OCI-M2 (cell line): Measurements from ENCODE around the gene RBM3.

Source experiments
- DNase-seq: peaks from one replicate; lab custom pipeline; 2025; ENCODE audit not compliant: unreplicated experiment; lab: John Stamatoyannopoulos, UW

The RBM3 gene

DNA sequence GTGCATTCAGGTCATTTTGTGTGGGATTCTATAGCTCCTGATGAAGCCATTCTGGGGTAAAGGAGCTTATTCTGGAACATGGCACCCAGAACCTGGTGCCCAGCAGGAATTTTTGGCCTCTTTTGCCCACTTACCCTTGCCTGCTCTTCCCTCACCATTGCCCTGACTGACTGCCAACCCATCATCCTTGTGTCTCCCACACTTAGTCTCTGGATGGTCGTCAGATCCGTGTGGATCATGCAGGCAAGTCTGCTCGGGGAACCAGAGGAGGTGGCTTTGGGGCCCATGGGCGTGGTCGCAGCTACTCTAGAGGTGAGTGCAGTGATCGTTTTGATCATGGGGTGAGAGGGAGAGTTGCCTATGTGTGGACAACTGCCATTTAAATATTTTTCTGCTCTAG lies 1.8 kb downstream of the RBM3 start:
- DNase-seq = no peak

DNA sequence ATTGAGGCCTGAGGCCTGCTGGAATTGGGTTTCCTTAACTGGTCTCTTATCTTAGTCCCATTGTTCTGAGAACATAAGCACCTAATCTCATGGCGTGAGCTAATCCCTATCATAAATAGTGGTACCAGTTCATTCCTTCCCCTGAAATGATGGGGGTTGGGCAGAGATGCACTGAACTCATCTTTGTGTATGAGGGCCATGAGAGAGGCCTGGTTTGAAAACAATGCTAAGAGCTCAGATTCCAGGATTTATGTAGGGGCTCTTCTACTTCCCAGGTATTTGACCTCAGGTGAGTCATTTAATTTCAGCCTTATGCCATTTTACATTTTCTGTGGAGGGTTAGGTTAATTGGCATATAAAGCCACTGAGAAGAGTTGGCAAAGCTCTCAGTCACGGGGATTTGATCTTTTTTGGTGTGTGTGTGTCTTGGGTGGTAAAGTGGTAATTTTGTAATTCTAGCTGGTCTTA lies 4.4 kb downstream of the RBM3 start:
- no peak for DNase-seq

DNA sequence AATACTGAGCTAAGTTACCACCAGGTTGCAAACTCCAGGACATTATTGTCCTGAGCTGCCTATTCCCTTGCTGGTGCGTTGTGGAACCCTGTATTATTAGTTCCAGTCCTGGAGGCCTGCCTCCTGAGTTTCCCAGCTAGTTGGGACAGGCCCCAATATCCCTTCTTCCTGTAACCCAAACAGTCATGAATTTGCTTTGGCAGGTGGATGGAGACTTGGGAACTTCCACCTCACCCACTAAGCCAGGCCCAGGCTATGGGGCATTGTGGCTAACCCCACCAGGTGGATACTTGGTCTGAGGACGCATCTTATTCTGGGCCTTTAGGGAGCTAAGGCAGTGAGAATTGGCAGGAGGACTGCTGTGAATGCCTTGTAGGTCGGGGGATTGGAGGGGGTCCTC lies 5.0 kb downstream of the RBM3 start:
- no peak for DNase-seq

DNA sequence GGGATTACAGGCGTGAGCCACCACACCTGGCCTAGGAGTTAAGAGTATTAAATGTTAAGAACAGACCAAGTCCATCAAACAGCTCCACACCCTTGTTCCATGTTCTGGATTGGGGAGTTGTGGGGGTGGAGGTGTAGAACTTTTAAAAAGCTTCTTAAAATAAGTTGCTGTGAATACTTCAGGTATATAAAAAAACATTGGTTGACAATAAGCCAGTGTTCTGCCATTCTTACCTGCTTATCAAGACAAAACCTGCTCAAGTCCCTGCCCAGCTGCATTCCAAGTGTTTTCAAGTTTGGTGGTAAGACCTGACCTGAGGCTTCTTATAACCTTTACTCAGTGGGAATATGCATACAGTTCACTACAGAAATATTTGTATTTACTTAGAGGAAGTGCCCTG lies 6.4 kb downstream of the RBM3 start:
- no peak for DNase-seq

DNA sequence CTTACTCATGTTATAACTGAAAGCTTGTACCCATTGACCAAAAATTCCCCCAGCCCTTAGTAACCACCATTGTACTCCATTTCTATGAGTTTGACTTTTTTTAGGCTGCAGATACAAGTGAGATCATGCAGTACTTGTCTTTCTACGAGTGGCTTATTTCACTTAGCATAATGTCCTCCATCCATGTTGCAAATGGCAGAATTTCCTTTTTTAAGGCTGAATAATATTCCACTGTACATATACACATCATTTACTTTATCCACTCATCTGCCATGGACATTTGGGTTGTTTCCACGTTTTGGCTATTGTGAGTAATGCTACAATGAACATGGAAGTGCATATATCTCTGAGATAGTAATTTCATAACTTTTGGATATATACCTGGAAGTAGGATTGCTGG lies 10.4 kb downstream of the RBM3 start:
- no peak for DNase-seq

DNA sequence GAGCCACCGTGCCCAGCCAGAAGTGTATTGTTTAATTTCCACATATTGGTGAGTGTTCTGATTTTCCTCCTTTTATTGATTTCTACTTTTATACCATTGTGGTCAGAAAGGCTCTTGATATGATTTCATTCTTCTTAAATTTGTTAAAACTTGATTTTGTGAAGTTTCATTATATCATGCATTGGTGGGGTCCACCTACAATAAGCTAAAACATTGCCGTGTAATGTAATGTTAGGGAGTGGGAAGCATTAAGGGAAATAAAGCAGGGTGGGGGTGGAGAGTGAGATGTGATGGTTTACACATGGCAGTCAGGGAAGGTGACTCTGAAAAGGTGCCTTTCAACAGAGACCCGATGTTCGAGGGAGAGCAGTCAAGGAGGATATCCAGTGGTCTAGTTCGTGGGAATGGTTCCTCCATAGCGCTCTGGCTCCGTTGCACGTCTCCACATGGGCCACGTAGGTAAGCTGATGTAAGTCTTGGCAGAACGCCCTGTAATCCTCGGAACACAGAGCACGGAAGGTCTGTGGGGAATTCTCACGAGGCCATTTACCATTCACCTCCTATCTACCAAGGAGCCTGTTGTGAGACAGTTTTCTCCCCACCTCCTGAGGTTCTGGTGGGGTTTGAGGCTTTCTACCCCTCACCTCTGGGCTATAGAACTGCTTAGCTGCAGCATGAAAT lies 15.3 kb downstream of the RBM3 start:
- DNase-seq = no peak

DNA sequence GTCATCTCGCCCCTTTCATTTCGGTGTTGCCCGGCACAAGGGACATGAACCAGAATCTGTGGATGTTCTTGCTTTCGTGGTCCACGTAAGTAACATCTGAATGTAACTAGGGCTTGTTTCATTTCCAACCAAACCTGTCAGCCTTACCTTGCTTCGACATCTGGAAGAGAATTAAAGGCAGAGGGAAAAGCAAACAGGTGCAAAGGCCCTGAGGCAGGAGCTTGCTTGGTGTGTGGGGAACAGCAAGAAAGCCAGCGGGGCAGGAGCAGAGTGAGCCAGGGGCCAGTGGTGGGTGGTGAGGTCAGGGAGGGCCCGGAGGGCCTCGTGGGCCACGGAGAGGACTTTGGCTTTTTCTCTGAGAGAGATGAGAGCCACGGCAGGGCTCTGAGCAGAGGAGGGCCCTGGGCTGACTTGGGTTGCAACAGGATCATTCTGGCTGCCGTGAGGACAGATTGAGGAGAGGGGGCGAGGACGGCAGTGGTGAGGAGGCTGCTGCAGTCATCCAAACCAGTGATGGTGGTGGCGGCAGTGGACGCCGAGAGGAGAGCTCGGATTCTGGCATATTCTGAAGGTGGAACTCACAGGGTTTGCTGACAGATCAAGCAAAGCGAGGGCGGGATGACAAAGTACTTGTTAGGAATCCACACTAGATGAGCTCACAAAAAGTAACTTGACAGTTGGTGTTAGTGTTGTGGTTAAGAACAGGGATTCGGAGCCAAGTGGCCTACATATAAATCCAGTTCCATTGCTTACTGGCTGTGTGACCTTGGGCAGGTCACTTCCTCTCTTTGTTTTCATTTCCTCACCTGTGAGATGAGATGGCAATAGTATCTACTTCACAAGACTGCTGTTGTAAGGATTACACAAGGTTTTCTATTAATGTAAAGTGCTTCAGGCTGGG lies 16.2 kb downstream of the RBM3 start:
- no peak for DNase-seq

DNA sequence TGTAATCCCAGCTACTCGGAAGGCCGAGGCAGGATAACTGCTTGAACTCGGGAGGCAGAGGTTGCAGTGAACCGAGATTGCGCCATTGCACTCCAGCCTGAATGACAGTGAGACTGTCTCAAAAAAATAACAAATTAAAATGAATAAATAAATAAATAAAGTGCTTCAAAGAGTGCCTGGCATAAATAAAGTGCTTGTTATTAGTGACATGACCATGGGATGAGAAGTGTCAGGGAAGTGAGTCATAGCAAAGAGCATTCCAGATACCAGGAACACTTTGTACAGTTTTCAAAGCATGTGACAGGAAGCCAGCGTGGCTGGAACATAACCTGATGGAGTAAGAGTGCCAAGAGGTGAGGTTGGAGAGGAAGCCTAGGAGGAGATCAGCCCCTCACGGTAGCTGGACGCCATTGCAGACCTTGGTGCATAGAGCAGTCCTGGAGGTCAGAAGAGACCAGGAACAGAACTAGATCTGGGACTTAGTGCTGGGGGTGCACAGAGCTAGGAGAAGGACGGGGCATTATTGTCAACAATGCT lies 17.0 kb downstream of the RBM3 start:
- DNase-seq = no peak

DNA sequence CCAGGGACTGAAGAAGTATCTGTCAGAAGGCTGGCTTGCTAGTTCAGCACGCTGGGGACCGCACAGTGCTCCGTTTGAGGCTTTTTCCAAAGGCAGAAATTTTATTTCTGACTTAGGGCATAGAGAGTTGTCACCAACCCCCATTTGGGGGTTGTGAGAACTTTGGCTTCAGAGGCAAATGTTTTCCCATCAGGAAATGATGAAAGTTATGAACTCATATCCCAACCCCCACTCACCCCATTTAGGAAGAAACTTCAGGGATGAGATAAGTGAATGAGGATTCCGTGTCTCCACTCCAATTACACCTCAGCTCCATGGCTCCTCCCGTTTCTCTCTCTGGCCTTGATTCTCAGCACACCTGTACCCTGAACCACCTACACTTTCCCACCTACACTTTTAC lies 18.7 kb downstream of the RBM3 start:
- DNase-seq = no peak

DNA sequence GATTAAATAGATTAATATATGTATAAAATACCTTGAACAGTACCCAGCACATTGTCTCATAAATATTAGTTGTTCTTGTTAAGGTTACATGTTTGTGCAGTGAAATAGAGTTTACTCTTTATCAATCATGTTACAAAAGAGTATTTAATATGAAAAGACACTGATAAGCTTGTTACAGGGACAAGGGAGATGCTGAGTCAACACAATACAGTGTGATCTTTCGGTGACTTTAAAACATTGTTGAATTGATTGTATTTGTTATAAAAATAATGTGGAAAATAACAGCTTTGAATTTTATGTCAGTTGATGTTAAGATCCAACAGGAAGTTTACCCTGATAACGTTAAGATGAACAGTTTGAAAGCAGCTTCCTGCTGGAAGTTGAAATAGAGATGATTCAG lies 21.6 kb downstream of the RBM3 start:
- no peak for DNase-seq

DNA sequence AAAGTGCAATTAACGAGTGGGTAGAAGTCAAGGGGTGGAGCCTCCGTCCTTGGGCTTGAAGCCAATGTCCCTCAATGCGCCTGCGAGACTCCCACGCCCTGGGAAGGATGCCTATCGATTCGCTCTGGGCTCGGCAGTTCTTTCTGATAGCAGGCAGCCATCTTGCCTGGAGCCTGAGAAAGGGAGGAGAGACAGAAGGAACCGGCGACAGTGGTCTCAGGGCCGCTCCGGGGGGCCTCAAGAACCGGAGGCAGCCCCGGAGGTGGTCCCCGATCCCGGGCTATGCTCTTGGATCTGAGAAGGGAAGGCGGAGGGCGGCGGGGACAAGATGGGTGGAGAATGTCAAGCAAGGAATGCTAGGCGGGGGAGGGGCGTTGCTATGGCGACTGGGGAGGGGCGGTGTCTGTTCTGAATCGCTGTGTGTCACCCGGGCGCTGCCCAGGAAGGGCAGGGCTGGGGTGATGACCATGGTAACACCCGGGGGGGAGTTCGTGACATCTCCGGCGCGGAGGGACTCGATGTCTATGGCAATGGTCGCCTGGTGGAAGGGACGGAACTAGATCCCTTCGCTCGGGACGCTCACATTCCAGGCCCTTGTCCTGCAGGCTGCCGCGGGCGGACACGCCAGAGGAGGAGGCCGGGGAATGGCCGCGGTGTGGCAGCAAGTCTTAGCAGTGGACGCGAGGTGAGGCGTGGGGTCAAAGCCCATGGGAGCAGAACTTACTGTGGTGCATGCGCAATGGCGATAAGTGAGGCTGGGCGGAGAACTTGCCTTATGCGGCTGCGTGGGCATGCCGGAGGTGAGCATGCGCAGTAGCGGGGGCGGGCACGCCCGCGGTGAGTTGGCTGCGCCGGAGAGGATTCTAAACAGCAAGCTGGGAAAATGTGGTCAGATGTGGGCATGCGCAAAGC lies 23.3 kb downstream of the RBM3 start, which contains the start of gene WDR13:
Gene WDR13, plus strand, starts transcription at position 140 of the 912 bp plus-strand sequence. Its CDS starts 505 bp downstream, at position 645.
- peak; percentile 83 for DNase-seq

DNA sequence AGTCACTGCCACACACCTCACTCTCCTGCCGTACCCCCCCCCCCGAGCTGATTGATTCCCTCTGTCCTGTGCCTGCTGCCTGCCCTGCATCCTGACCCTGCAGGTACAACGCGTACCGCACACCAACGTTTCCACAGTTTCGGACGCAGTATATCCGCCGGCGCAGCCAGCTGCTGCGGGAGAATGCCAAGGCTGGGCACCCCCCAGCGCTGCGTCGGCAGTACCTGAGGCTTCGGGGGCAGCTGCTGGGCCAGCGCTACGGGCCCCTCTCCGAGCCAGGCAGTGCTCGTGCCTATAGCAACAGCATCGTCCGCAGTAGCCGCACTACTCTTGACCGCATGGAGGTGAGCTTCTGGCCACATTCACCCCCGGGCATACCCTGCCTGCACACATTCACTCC lies 24.3 kb downstream of the RBM3 start:
- DNase-seq = no peak

DNA sequence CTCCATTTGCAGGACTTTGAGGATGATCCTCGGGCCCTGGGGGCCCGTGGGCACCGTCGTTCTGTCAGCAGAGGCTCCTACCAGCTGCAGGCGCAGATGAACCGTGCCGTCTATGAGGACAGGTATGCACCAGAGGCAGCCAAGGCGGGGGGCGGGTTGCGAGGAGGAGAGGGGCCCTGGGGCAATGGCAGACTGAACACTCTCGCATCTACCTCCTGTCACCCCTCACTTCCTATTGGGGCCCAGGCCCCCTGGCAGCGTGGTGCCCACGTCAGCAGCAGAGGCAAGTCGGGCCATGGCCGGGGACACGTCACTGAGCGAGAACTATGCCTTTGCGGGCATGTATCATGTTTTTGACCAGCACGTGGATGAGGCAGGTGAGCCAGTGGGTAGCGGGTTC lies 25.1 kb downstream of the RBM3 start:
- DNase-seq = no peak

DNA sequence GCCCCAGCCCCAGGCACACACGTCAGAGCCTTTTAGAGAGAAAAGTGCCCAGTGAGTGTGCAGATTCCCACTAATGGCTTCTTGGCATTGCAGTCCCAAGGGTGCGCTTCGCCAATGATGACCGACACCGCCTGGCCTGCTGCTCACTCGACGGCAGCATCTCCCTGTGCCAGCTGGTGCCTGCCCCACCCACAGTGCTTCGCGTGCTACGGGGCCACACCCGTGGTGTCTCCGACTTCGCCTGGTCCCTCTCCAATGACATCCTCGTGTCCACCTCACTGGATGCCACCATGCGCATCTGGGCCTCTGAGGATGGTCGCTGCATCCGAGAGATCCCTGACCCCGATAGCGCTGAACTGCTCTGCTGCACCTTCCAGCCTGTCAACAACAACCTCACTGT lies 25.9 kb downstream of the RBM3 start:
- no peak for DNase-seq

DNA sequence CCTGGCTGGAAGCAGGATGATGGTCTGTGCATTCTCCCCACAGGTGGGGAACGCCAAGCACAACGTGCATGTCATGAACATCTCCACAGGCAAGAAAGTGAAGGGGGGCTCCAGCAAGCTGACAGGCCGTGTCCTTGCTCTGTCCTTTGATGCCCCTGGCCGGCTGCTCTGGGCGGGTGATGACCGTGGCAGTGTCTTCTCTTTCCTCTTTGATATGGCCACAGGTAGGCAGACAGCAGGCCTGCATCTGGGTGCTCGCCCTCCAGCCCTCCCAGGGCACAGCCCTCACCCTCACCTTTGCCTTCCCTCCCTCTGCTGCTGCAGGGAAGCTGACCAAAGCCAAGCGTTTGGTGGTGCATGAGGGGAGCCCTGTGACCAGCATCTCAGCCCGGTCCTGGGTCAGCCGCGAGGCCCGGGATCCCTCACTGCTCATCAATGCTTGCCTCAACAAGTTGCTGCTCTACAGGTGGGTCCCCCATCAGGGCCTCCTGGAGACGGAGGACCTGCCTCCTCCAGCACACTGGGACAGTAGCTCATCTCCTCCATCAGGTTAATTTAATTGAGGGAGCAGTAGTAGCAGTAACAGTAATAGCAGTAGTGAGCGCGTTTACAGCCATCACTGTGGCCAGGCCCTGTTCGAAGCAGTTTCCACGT lies 27.6 kb downstream of the RBM3 start:
- DNase-seq = no peak

DNA sequence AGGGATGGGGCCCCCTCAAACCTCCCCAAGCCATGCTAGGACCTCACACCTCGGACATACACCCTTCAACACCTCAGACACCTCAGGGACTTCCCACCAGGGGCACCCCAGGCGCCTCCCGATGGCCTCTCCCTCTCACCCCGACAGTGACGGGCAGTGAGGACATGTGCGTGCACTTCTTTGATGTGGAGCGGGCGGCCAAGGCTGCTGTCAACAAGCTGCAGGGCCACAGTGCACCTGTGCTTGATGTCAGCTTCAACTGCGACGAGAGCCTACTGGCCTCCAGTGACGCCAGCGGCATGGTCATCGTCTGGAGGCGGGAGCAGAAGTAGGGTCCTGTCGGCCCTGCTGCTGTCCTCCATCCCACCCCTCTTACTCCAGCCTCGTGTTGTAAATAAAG lies 30.4 kb downstream of the RBM3 start:
- DNase-seq = no peak

DNA sequence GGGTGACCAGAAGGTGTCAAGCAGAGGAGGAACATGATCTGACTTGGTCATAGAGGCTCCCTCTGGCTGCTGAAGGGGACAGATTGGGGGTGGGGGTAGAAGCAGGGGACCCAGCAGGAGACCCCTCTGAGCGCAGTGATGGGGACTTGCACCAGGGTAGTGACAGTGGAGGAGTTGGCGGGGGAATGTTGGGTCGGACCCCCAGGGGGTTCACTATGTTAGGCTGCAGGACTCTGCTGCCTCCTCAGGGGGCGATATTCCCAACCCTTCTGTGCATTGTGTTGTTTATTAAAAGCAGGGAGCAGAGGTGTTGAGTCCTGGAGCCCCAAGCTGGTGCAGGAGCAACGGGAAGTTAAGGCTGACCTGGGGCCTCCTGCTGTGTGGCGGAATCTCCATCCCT lies 31.8 kb downstream of the RBM3 start:
- DNase-seq = no peak

DNA sequence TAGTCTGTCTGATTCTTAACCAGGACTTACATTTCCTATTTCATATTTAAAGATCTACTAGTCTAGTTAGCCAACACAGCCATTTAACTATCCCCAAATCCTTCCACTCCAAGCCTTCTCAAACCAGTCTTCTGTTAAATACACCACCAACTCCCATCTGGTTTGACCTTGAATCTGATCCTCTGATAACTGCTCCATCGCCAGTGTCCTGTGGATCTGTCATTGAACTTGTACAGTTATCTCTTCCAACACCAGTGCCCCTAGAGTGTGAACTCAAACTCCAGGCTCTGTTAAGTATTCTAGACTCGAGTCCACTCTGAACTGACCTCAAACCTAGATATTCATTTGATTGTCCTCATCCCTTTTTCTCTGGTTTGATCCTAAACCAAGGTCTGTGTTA lies 37.4 kb downstream of the RBM3 start:
- no peak for DNase-seq

DNA sequence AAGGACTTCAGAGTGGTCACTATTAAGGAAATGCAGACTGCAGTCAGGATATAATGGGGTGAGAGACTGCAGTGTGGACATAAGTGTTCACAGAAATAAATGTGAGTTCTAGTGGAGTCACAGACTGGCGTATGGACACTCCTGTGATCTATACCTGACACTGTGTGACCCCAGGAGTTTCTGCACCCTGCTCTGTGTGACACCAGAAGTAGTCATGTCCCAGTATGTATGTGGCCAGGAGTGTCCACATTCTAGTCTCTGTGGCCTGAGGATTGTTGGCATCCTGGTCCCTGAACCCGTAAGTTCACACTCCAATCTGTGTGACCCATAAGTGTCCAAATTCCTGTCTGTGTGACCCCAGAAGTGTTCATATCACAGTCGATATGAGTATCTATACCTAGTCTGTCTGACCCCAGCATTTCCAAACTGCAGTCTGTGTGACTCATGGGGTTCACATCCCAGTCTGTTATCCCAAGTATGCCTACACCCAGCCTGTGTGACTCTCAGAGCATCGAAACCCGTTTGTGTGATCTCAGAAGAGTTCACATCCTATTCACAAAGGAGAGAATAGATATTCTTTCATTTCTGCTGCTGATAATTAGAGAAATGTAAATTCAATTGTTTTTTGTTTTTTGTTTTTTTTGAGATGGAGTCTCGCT lies 39.3 kb downstream of the RBM3 start:
- DNase-seq = no peak

DNA sequence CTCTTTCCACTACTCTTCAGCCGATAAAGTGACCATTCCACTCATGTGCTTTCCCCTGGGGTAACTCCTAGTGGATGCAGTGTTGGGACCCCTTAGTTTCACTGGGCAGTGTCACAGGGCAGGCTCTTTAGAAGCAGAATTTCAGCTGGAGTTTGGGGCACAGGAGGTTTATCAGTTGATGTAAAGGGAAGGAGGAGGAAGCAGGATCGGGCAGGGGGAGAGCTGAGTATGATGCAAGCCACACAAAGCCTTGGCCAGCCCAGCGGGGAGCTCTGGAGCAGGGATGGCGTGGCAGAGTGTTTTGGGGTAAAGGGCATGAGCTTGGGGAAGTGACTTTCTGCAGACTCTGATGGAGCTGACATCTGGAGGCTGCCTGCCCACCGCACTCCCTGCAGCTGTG lies 42.3 kb downstream of the RBM3 start:
- DNase-seq = no peak
